ENCODE measurements around the gene KDELR3. TPM values are rescaled to one million over a fixed set of nuclear protein-coding genes. Genes with fewer than 3 reads are reported as not detected.
A peak's percentile ranks its signal among the peaks of the same experiment; 100 is the strongest.

Gene KDELR3
- total RNA-seq, 2 donors from 2014 or later = 16.8 to 52.9 TPM

DNA sequence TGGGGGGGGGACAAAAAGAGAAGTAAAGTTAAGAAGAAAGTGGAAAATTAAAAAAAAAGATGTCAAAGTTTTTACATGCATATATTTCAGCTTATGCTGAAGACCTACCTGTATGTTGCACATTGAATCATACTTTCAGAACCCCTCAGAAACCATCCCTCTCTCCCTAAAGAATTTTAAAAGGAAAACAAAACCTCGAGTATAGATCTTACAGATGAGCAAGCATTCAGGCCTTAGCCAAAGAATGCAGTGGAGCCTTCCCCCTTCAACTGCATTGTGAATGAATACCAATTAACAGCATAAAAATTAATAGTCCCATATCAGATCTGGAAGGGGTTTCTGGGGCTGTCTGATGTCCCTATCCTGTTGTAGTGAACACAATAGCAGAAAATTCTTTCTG, 16.3 kb downstream of the KDELR3 start:
- Histone ChIP-seq H3K27me3 (replicated peaks; ENCODE audit: insufficient read depth) (no peaks in the 10 kb centered on the region), H3K4me3 (no peak overlapping the region), H3K27ac (no peak overlapping the region), H3K9me3 (no peaks in the 10 kb centered on the region), H3K4me1 (ENCODE audit: control insufficient read depth in 1 of 2, low read depth in 2 of 2) (peaks cover 0 to 4% of the 10 kb centered on the region in 2 donors), H3K36me3 (peaks cover 71% of the 10 kb centered on the region)
- no peak for ATAC-seq (ENCODE audit: insufficient number of reproducible peaks, low FRiP score, low read depth)
- DNase-seq (ENCODE audit: low spot score) = no peak
- TF ChIP-seq, protein P1, sequence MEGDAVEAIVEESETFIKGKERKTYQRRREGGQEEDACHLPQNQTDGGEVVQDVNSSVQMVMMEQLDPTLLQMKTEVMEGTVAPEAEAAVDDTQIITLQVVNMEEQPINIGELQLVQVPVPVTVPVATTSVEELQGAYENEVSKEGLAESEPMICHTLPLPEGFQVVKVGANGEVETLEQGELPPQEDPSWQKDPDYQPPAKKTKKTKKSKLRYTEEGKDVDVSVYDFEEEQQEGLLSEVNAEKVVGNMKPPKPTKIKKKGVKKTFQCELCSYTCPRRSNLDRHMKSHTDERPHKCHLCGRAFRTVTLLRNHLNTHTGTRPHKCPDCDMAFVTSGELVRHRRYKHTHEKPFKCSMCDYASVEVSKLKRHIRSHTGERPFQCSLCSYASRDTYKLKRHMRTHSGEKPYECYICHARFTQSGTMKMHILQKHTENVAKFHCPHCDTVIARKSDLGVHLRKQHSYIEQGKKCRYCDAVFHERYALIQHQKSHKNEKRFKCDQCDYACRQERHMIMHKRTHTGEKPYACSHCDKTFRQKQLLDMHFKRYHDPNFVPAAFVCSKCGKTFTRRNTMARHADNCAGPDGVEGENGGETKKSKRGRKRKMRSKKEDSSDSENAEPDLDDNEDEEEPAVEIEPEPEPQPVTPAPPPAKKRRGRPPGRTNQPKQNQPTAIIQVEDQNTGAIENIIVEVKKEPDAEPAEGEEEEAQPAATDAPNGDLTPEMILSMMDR (IDR thresholded peaks at IDR 0.05) = no peak

DNA sequence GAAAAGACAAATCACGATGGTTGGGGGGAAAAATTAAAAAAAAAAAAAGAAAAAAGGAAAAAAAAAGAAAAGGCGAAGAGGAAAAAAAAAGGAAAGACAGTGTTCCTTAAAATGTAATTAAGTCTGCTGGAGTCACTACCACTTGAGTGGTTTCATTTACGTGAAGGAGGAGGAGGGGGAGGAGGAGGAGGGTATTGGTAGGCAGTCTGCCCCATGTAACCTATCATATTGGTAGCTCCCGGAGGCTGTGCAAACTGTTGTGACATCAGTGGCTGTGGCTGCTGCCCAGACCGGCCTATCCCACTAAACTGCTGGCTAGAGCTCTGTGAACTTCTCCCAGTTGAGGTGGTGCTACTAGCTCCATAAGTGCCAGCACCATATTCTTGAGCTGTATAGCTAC, 17.9 kb downstream of the KDELR3 start:
- DNase-seq (ENCODE audit: low spot score) (no peak), ATAC-seq (ENCODE audit: insufficient number of reproducible peaks, low FRiP score, low read depth) (no peak)
- no peak overlapping the region for H3K27ac ChIP-seq
- no peaks in the 10 kb centered on the region for H3K27me3 ChIP-seq (replicated peaks; ENCODE audit: insufficient read depth)
- H3K4me1 ChIP-seq (ENCODE audit: control insufficient read depth in 1 of 2, low read depth in 2 of 2) = peaks cover 0 to 4% of the 10 kb centered on the region in 2 donors
- H3K36me3 ChIP-seq = peaks cover 86% of the 10 kb centered on the region
- TF ChIP-seq, protein P1 (IDR thresholded peaks at IDR 0.05) = no peak
- no peak overlapping the region for H3K4me3 ChIP-seq
- no peaks in the 10 kb centered on the region for H3K9me3 ChIP-seq

DNA sequence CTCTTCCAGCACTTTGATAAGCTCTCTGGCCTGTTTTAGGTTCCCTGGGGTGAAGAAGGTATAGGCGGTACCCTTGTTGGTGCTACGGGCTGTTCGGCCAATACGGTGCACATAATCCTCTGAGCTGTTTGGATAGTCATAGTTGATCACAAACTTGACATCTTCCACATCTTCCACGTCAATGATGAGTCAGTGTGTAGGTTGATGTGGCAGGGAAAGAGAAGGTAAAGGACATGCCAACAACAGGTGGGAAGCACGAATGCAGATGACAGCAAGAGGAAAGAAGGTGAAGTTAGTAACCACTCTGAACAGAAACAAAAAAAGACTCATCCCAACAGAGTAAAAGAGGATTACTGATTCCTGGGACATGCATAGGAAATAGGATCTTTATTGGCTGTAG, 20.1 kb downstream of the KDELR3 start:
- H3K27ac ChIP-seq = no peak overlapping the region
- no peak overlapping the region for H3K4me3 ChIP-seq
- peaks cover 91% of the 10 kb centered on the region for H3K36me3 ChIP-seq

DNA sequence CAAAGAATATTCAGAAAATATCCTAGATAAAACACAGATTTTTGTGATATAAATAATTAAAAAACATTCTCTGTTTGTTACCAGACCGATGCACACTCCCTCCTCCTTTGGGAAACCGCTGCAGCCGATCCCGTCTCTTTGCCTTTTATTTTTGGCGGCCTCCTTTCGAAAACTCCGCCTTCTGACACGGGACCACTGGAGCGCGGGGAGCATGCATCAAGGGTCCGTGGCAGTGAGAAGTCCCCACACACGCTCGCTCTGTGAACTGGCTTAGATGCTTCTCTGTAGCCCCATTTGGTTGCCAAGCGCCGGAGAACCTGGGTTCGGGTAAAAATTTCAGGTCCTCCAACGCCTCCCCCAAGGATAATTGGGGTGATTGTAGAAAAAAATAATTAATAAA, 21.2 kb downstream of the KDELR3 start:
- TF ChIP-seq, protein P1 (IDR thresholded peaks at IDR 0.05) = no peak
- peaks cover 7 to 22% of the 10 kb centered on the region in 2 donors for H3K4me1 ChIP-seq (ENCODE audit: control insufficient read depth in 1 of 2, low read depth in 2 of 2)
- no peaks in the 10 kb centered on the region for H3K27me3 ChIP-seq (replicated peaks; ENCODE audit: insufficient read depth)
- H3K9me3 ChIP-seq = no peaks in the 10 kb centered on the region
- peaks cover 93% of the 10 kb centered on the region for H3K36me3 ChIP-seq
- peak overlapping the region in 1 of 2 donors; percentile 36 for H3K27ac ChIP-seq
- ATAC-seq (ENCODE audit: insufficient number of reproducible peaks, low FRiP score, low read depth) = no peak
- no peak overlapping the region for H3K4me3 ChIP-seq
- no peak for DNase-seq (ENCODE audit: low spot score)

More for the DNA sequence above, 20.1 kb downstream of the KDELR3 start:
- peaks cover 7 to 15% of the 10 kb centered on the region in 2 donors for H3K4me1 ChIP-seq (ENCODE audit: control insufficient read depth in 1 of 2, low read depth in 2 of 2)
- H3K27me3 ChIP-seq (replicated peaks; ENCODE audit: insufficient read depth) = no peaks in the 10 kb centered on the region
- TF ChIP-seq, protein P1 (IDR thresholded peaks at IDR 0.05) = no peak
- H3K9me3 ChIP-seq = no peaks in the 10 kb centered on the region
- DNase-seq (ENCODE audit: low spot score) (no peak), ATAC-seq (ENCODE audit: insufficient number of reproducible peaks, low FRiP score, low read depth) (no peak)

DNA sequence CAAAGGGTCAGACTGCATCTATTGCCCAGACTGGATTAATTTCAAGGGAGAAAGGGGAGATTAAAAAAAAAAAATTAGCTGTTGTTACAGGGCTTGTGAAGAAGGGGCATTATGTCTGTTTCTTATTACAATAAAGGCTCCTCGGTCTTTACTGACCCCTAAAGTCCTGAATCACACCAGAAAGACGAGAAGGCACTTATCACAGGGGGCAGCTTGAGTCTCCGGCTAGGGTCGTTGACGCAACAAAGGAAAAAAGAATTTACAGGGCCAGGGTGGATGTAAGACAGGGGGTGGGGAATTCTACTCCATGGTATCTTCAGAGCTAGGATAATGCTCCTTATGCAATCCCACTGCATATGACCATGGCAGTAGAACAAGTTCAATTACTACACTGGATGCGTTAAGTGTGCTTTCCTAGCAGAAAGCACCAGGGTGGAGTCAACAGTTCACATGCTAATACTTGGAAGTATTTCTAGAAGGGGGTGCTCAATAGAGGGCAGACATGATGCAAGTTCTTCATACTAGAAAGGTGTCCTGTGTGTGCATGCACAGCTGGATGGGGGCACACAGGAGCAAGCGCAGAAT, 21.8 kb downstream of the KDELR3 start:
- Histone ChIP-seq H3K4me1 (ENCODE audit: control insufficient read depth in 1 of 2, low read depth in 2 of 2) (peaks cover 12 to 26% of the 10 kb centered on the region in 2 donors), H3K27me3 (replicated peaks; ENCODE audit: insufficient read depth) (no peaks in the 10 kb centered on the region), H3K36me3 (peaks cover 93% of the 10 kb centered on the region), H3K4me3 (no peak overlapping the region), H3K27ac (peak overlapping the region in 1 of 2 donors; percentile 46), H3K9me3 (no peaks in the 10 kb centered on the region)
- ATAC-seq (ENCODE audit: insufficient number of reproducible peaks, low FRiP score, low read depth) (no peak), DNase-seq (ENCODE audit: low spot score) (no peak)
- TF ChIP-seq, protein P1 (IDR thresholded peaks at IDR 0.05) = no peak
